K562 (cell line): Measurements from ENCODE around the gene LEPROT. TPM values are rescaled to one million over a fixed set of nuclear protein-coding genes. Genes with fewer than 3 reads are reported as not detected.
A peak's percentile ranks its signal among the peaks of the same experiment; 100 is the strongest.

ENCODE experiments used
- ASH1L ChIP-seq: fragments of 450-650 bp; IDR thresholded peaks from 2 replicates; pipeline ENCODE4 v1.6.1; 2018; ENCODE audit warnings: borderline replicate concordance, mild to moderate bottlenecking, low read depth; ENCODE audit not compliant: partially characterized antibody
- BACH1 ChIP-seq: fragments of 200-800 bp; sonication (Bioruptor generic); IDR thresholded peaks from 2 replicates; pipeline ENCODE4 v1.6.1; 2016; ENCODE audit warnings: missing genetic modification characterization, missing compliant biosample characterization
- CBFA2T2 ChIP-seq: fragments of 450-650 bp; conservative IDR thresholded peaks from 2 replicates; pipeline ENCODE4 v1.6.1; 2017; ENCODE audit warnings: mild to moderate bottlenecking
- CREB3L1 ChIP-seq: fragments of 450-650 bp; IDR thresholded peaks from 2 replicates; pipeline ENCODE4 v1.6.1; 2014; ENCODE audit warnings: low read depth, mild to moderate bottlenecking, moderate library complexity, borderline replicate concordance
- E2F5 ChIP-seq: sonication (generic); formaldehyde crosslinking; IDR thresholded peaks from 2 replicates; pipeline ENCODE4 v1.8.0; 2022; ENCODE audit warnings: mild to moderate bottlenecking, missing genetic modification reagents
- ETS1 ChIP-seq: conservative IDR thresholded peaks from 2 replicates; pipeline ENCODE4 v1.6.1; 2011; ENCODE audit warnings: low read depth, mild to moderate bottlenecking, low read length; ENCODE audit not compliant: control insufficient read depth
- FOXJ2 ChIP-seq: fragments of 200-800 bp; sonication (Bioruptor generic); IDR thresholded peaks from 2 replicates; pipeline ENCODE4 v1.6.1; 2016; ENCODE audit warnings: missing genetic modification characterization, missing compliant biosample characterization
- IRF1 ChIP-seq: sonication (generic); formaldehyde crosslinking; IDR thresholded peaks from 2 replicates; pipeline ENCODE4 v1.8.0; 2022; ENCODE audit warnings: missing genetic modification reagents, mild to moderate bottlenecking, borderline replicate concordance
- KDM5B ChIP-seq: fragments of 200-600 bp; sonication (generic); IDR thresholded peaks from 2 replicates; pipeline ENCODE4 v1.6.1; 2012; ENCODE audit warnings: low read depth, mild to moderate bottlenecking, moderate library complexity, low read length, control low read depth, inconsistent platforms; ENCODE audit not compliant: insufficient replicate concordance
- NFRKB ChIP-seq: fragments of 450-650 bp; IDR thresholded peaks from 2 replicates; pipeline ENCODE4 v1.6.1; 2016; ENCODE audit warnings: low read depth
- NUFIP1 ChIP-seq: fragments of 450-650 bp; IDR thresholded peaks from 2 replicates; pipeline ENCODE4 v1.6.1; 2018; ENCODE audit not compliant: partially characterized antibody
- PRMT5 ChIP-seq: sonication (generic); formaldehyde crosslinking; IDR thresholded peaks from 2 replicates; pipeline ENCODE4 v1.5.0; 2020; ENCODE audit warnings: missing genetic modification reagents
- WHSC1 ChIP-seq: IDR thresholded peaks from one replicate; pipeline ENCODE4 v1.6.1; 2012; ENCODE audit warnings: low read length, control low read depth, inconsistent platforms
- ZNF316 ChIP-seq: fragments of 450-650 bp; IDR thresholded peaks from 2 replicates; pipeline ENCODE4 v1.6.1; 2016
- ZNF696 ChIP-seq: fragments of 250-450 bp; sonication (Bioruptor Pico); conservative IDR thresholded peaks from 2 replicates; pipeline ENCODE4 v1.4.0; 2020; ENCODE audit warnings: mild to moderate bottlenecking, moderate library complexity
- polyA plus RNA-seq, 8 experiments: library from polyadenylated mRNA; depleted of rRNA in 4 of 8; stranded (reverse) in 5 of 8; unstranded in 3 of 8; fragments of >200 nt; fragmentation: Nextera tagmentation in 2 of 8; fragmentation: Illumina TruSeq in 1 of 8; extraction: Ambion mirVana in 2 of 8; extraction: Trizol in 1 of 8; gene quantifications; 2 replicates each; pipeline versions ENCODE4 v1.2.1 to v1.2.3, GENCODE V29; 2011 to 2014; ENCODE audit warnings: inconsistent platforms in 1 of 8, missing spikeins in 1 of 8
- total RNA-seq, 7 experiments: library from RNA; depleted of rRNA in 6 of 7; stranded (reverse); fragments of >200 nt in 6 of 7; fragmentation: Illumina TruSeq in 2 of 7; extraction: Trizol in 2 of 7; gene quantifications; 2 replicates each; pipeline versions ENCODE4 v1.2.1 to v1.2.3, GENCODE V29; 2011 to 2021; ENCODE audit warnings: low replicate concordance in 1 of 7
- TF ChIP-seq, protein P1 (sequence below): fragments of 450-650 bp; IDR thresholded peaks from 2 replicates; pipeline ENCODE4 v1.6.1; 2016; ENCODE audit warnings: low read depth

The LEPROT gene
- total and polyA plus RNA-seq, 9 of the 15 experiments (the other 6 are each of a cell fraction or from before 2014, with no cell fraction given): 28.1 to 97.5 (median 45.8) TPM

DNA sequence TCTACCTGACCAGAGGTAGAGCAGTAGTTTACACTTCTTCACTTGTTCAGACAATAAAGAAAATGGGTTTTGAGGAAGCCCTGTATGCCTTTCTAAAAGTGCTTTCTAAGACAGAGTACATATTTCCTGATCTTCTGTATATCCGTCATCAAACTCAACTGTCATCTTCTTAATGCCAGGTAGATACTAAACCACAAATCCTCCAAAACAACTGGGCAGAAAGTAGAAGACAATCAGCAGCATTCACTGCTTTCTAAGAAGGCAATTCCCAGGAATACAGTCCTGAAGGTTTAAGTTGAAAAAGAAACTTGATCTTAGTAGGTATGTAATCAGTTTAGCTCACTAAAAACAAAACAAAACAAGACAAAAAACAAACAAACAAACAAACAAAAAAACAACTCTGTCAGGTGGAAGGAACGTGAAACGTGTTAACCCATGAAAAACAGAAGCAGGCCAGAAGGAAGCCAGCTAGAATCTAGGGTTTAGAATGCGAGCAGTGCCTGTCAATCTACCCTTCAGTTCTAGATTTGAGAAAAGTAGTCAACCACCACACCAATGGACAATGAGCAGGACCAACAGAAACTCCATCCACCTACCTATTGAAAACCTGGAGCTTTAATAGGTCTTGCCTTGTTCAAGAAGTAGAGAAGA is 59.2 kb downstream of the LEPROT start (continued):
- TF ChIP-seq KDM5B (no peak), PRMT5 (CRISPR knock-in tag) (no peak), CREB3L1 (no peak), NUFIP1 (peak; percentile 52), E2F5 (CRISPR knock-in tag) (no peak), CBFA2T2 (no peak), NFRKB (no peak; the same call in 1 of the 2 replicates), ETS1 (no peak), BACH1 (no peak), WHSC1 (no peak), FOXJ2 (tag) (no peak), ZNF696 (CRISPR knock-in tag) (no peak), ZNF316 (no peak), IRF1 (CRISPR knock-in tag) (no peak), ASH1L (no peak)
- TF ChIP-seq, protein P1, sequence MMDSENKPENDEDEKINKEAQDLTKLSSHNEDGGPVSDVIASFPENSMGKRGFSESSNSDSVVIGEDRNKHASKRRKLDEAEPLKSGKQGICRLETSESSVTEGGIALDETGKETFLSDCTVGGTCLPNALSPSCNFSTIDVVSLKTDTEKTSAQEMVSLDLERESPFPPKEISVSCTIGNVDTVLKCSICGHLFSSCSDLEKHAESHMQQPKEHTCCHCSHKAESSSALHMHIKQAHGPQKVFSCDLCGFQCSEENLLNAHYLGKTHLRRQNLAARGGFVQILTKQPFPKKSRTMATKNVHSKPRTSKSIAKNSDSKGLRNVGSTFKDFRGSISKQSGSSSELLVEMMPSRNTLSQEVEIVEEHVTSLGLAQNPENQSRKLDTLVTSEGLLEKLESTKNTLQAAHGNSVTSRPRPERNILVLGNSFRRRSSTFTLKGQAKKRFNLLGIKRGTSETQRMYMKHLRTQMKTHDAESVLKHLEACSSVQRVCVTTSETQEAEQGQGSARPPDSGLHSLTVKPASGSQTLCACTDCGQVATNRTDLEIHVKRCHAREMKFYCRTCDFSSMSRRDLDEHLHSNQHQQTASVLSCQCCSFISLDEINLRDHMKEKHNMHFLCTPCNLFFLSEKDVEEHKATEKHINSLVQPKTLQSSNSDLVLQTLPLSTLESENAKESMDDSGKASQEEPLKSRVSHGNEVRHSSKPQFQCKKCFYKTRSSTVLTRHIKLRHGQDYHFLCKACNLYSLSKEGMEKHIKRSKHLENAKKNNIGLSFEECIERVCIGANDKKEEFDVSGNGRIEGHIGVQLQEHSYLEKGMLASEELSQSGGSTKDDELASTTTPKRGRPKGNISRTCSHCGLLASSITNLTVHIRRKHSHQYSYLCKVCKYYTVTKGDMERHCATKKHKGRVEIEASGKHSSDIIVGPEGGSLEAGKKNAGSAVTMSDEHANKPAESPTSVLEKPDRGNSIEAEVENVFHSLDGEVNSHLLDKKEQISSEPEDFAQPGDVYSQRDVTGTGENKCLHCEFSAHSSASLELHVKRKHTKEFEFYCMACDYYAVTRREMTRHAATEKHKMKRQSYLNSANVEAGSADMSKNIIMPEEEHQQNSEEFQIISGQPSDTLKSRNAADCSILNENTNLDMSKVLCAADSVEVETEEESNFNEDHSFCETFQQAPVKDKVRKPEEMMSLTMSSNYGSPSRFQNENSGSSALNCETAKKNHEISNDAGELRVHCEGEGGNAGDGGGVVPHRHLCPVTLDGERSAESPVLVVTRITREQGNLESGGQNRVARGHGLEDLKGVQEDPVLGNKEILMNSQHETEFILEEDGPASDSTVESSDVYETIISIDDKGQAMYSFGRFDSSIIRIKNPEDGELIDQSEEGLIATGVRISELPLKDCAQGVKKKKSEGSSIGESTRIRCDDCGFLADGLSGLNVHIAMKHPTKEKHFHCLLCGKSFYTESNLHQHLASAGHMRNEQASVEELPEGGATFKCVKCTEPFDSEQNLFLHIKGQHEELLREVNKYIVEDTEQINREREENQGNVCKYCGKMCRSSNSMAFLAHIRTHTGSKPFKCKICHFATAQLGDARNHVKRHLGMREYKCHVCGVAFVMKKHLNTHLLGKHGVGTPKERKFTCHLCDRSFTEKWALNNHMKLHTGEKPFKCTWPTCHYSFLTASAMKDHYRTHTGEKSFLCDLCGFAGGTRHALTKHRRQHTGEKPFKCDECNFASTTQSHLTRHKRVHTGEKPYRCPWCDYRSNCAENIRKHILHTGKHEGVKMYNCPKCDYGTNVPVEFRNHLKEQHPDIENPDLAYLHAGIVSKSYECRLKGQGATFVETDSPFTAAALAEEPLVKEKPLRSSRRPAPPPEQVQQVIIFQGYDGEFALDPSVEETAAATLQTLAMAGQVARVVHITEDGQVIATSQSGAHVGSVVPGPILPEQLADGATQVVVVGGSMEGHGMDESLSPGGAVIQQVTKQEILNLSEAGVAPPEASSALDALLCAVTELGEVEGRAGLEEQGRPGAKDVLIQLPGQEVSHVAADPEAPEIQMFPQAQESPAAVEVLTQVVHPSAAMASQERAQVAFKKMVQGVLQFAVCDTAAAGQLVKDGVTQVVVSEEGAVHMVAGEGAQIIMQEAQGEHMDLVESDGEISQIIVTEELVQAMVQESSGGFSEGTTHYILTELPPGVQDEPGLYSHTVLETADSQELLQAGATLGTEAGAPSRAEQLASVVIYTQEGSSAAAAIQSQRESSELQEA: peak; percentile 16; the same call in 1 of the 2 replicates
